ENCODE results near the gene LRRC4C.

DNA sequence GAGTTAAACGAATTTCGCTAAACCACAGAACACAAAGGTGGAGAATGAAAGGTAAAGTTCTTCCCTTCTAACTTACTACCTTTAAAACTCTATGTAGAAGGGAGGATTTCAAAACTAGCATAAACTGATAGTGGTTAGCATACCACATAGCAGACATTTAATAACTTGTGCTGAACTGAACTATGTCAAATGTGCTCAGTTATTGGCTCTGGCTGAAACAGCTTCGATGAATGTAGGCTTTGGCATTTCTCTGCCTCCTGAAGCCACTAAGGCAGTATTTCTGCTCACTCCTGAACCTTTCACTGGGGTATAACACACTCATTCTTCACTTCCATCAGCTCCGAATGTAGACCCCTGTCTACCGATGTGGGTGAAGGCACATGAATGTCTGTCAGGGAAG lies 1188.1 kb downstream of the LRRC4C start:
- no peak for TF ChIP-seq POLR2A (IDR thresholded peaks at IDR 0.05; ENCODE audit: low read length)
- no peak for TF ChIP-seq GATA1 (IDR thresholded peaks at IDR 0.05; ENCODE audit: low read depth, low read length)
